ENCODE results near the gene LYZL1. TPM values are rescaled to one million over a fixed set of nuclear protein-coding genes. Genes with fewer than 3 reads are reported as not detected.

Gene LYZL1
- polyA plus RNA-seq, 1 of the 3 experiments (the other 2 are of a cell fraction): not detected

DNA sequence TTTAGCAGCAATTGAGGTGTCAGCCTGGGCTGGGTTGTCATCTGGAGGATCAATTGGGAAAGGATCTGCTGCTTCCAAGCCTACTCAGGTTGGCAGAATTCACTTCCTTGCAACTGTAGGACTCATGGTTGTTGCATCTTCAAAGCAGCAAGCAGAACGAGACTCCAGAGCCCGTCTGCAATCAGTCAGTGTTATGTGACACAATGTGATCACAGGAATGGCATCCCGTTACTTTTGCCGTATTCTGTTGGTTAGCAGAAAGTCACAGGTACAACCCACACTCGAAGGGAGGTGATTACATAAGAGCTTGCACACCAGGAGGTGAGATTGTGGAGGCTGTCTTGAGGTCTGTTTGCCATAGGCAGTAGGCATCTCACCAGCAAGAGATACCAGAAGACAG lies 15.4 kb upstream of the LYZL1 start (continued):
- TF ChIP-seq, protein P1, sequence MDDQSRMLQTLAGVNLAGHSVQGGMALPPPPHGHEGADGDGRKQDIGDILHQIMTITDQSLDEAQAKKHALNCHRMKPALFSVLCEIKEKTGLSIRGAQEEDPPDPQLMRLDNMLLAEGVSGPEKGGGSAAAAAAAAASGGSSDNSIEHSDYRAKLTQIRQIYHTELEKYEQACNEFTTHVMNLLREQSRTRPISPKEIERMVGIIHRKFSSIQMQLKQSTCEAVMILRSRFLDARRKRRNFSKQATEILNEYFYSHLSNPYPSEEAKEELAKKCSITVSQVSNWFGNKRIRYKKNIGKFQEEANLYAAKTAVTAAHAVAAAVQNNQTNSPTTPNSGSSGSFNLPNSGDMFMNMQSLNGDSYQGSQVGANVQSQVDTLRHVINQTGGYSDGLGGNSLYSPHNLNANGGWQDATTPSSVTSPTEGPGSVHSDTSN (IDR thresholded peaks at IDR 0.05): no peak
- TF ChIP-seq TAF1 (IDR thresholded peaks at IDR 0.05; ENCODE audit: borderline replicate concordance, low read depth, low read length) (no peak), GATA2 (CRISPR knock-in tag; IDR thresholded peaks at IDR 0.05) (no peak)
- TF ChIP-seq, protein P2, sequence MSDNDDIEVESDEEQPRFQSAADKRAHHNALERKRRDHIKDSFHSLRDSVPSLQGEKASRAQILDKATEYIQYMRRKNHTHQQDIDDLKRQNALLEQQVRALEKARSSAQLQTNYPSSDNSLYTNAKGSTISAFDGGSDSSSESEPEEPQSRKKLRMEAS (IDR thresholded peaks at IDR 0.05; ENCODE audit: low read depth): no peak

DNA sequence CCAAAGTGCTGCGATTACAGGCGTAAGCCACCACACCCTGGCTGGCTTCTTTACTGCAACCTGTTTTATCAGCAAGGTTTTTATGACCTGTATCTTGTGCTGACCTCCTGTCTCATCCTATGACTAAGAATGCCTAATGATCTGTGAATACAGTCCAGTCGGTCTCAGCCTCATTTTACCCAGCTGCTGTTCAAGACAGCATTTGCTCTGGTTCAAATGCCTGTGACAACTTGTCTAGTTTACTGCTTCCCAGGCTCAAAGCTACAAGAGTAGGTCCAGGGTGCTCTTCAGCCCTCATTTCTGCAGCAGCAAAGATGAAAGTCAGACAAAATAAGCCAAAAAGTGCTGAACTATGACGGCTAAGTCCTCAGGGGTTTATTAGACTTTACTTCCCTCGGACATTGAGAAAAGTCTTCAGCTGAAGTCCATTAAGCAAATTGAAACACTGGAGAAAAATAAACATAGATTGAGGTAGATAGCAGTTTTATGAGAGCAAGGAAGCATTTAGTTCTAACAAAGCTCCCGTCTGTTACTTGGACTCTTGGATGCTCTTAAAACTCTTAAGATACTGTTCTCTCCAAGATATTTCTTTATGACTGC lies 12.5 kb upstream of the LYZL1 start:
- H3K36me3 ChIP-seq (replicated peaks in 1 of 2; ENCODE audit: control insufficient read depth in 1 of 2, insufficient read depth in 2 of 2, low read length in 1 of 2): no peaks in the 10 kb centered on the region
- no peaks in the 10 kb centered on the region for H3K9me3 ChIP-seq
- H3K27me3 ChIP-seq (ENCODE audit: insufficient read depth): no peaks in the 10 kb centered on the region; the same call in 1 of the 2 replicates
- no peaks in the 10 kb centered on the region for H3K9me2 ChIP-seq
- H2AFZ ChIP-seq (ENCODE audit: low read depth): no peak overlapping the region
- H3K4me3 ChIP-seq (ENCODE audit: low read depth in 2 of 2, low read length in 1 of 2): no peak overlapping the region
- peaks cover 0 to 5% of the 10 kb centered on the region in 2 experiments; a peak in 2 of 4 replicates for H3K4me1 ChIP-seq (ENCODE audit: control insufficient read depth in 1 of 2, insufficient read depth in 2 of 2, low read depth in 1 of 2, low read length in 1 of 2)
- CTCF ChIA-PET: interaction anchor here (0.7 kb wide), 1 partner anchor 19 kb away, joined by 3 read pairs; no protein-coding TSS in a partner anchor
- POLR2A ChIA-PET: no interaction called here
- H3K79me2 ChIP-seq (ENCODE audit: insufficient read depth): no peaks in the 10 kb centered on the region
- TF ChIP-seq YY1 (IDR thresholded peaks at IDR 0.05; ENCODE audit: low read depth): no peak
- TF ChIP-seq RCOR1 (IDR thresholded peaks at IDR 0.05; ENCODE audit: low read length): no peak
- TF ChIP-seq POLR2AphosphoS5 (IDR thresholded peaks at IDR 0.05; ENCODE audit: low read depth, low read length): no peak
- no peak for TF ChIP-seq MXI1 (IDR thresholded peaks at IDR 0.05; ENCODE audit: low read depth, low read length)
- TF ChIP-seq IRF3 (IDR thresholded peaks at IDR 0.05; ENCODE audit: low read depth, low read length): no peak
- TF ChIP-seq RFX5 (IDR thresholded peaks at IDR 0.05; ENCODE audit: low read length): no peak
- no peak for TF ChIP-seq RAD21 (IDR thresholded peaks at IDR 0.05; ENCODE audit: low read length)
- TF ChIP-seq ZBTB33 (IDR thresholded peaks at IDR 0.05; ENCODE audit: borderline replicate concordance, low read depth): no peak
- no peak for TF ChIP-seq MEF2A (IDR thresholded peaks at IDR 0.05; ENCODE audit: borderline replicate concordance, low read depth)
- no peak for TF ChIP-seq JUND (IDR thresholded peaks at IDR 0.05)
- TF ChIP-seq, protein P3, sequence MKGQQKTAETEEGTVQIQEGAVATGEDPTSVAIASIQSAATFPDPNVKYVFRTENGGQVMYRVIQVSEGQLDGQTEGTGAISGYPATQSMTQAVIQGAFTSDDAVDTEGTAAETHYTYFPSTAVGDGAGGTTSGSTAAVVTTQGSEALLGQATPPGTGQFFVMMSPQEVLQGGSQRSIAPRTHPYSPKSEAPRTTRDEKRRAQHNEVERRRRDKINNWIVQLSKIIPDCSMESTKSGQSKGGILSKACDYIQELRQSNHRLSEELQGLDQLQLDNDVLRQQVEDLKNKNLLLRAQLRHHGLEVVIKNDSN (IDR thresholded peaks at IDR 0.05; ENCODE audit: borderline replicate concordance, low read depth): no peak
- no peak for TF ChIP-seq ELF1 (IDR thresholded peaks at IDR 0.05)
- no peak for TF ChIP-seq EP300 (IDR thresholded peaks at IDR 0.05; ENCODE audit: borderline replicate concordance in 1 of 2, low read depth in 1 of 2, low read length in 1 of 2)
- TF ChIP-seq, protein P1 (IDR thresholded peaks at IDR 0.05): no peak
- no peak for TF ChIP-seq TEAD4 (IDR thresholded peaks at IDR 0.05; ENCODE audit: borderline replicate concordance, insufficient read depth)
- TF ChIP-seq EZH2phosphoT487 (IDR thresholded peaks at IDR 0.05; ENCODE audit: borderline replicate concordance, low read depth): no peak
- TF ChIP-seq TCF12 (IDR thresholded peaks at IDR 0.05): no peak
- no peak for TF ChIP-seq FOXM1 (IDR thresholded peaks at IDR 0.05; ENCODE audit: low read depth)
- TF ChIP-seq SIN3A (IDR thresholded peaks at IDR 0.05; ENCODE audit: borderline replicate concordance, low read depth, low read length): no peak
- no peak for DNase-seq
- no peaks in the 10 kb centered on the region for H3F3A ChIP-seq (replicated peaks; ENCODE audit: insufficient read depth)
- no peaks in the 10 kb centered on the region for H4K20me1 ChIP-seq (ENCODE audit: insufficient read depth)
- WGBS (ENCODE audit: low lambda C conversion rate): 57% methylated on average over 6 of the region's 6 CpGs
- H3K27ac ChIP-seq (ENCODE audit: low read depth in 2 of 2, low read length in 1 of 2): peak overlapping the region in 1 of 2 experiments; percentile 68; a peak in 2 of 4 replicates
- no peak overlapping the region for H3K9ac ChIP-seq
- H3K4me2 ChIP-seq: no peak overlapping the region

Measured in SK-N-SH (cell line).